ENCODE measurements around the gene DHRS4.
"Not testable (repeated sequence)": the region's sequence is repeated elsewhere in the genome, so short reads cannot be mapped to it uniquely, and the experiment has no call there.

DHRS4 gene

GRCh38 chr14:23981951-23982813 lies 28.6 kb downstream of the DHRS4 start:
- not testable (repeated sequence) for DNase-seq (ENCODE audit: low read depth, low spot score)

- no peak for DNase-seq (ENCODE audit: low read depth, low spot score)
Observed at GRCh38 chr14:23984891-23985602, 31.5 kb downstream of the DHRS4 start.

- not testable (repeated sequence) for DNase-seq (ENCODE audit: low read depth, low spot score)
Observed at GRCh38 chr14:23988223-23988606, 34.6 kb downstream of the DHRS4 start.

GRCh38 chr14:23988607-23989363 lies 35.2 kb downstream of the DHRS4 start, which contains the start of gene DHRS4L2:
DHRS4L2 (plus strand) TSS chr14:23988929; CDS start chr14:23988948, 19 bp downstream.
- peak; percentile 52 for DNase-seq (ENCODE audit: low read depth, low spot score)

- DNase-seq (ENCODE audit: low read depth, low spot score) = not testable (repeated sequence)
Observed at GRCh38 chr14:23989734-23990445, 36.3 kb downstream of the DHRS4 start.

GRCh38 chr14:23990961-23991360 lies 37.4 kb downstream of the DHRS4 start:
- DNase-seq (ENCODE audit: low read depth, low spot score) = not testable (repeated sequence)

GRCh38 chr14:23993042-23993441 lies 39.5 kb downstream of the DHRS4 start:
- DNase-seq (ENCODE audit: low read depth, low spot score) = not testable (repeated sequence)

- not testable (repeated sequence) for DNase-seq (ENCODE audit: low read depth, low spot score)
Observed at GRCh38 chr14:23996009-23996408, 42.4 kb downstream of the DHRS4 start.

- not testable (repeated sequence) for DNase-seq (ENCODE audit: low read depth, low spot score)
Observed at GRCh38 chr14:23996825-23997224, 43.3 kb downstream of the DHRS4 start.

- DNase-seq (ENCODE audit: low read depth, low spot score) = not testable (repeated sequence)
Observed at GRCh38 chr14:23999640-24000039, 46.1 kb downstream of the DHRS4 start.

GRCh38 chr14:24001078-24001477 lies 47.5 kb downstream of the DHRS4 start:
- DNase-seq (ENCODE audit: low read depth, low spot score) = not testable (repeated sequence)

GRCh38 chr14:24001679-24002078 lies 48.1 kb downstream of the DHRS4 start:
- DNase-seq (ENCODE audit: low read depth, low spot score) = not testable (repeated sequence)

- DNase-seq (ENCODE audit: low read depth, low spot score) = not testable (repeated sequence)
Observed at GRCh38 chr14:24006471-24006816, 52.9 kb downstream of the DHRS4 start.

- DNase-seq (ENCODE audit: low read depth, low spot score) = peak; percentile 44
Observed at GRCh38 chr14:24006817-24007652, 53.5 kb downstream of the DHRS4 start.

GRCh38 chr14:24011051-24011450 lies 57.5 kb downstream of the DHRS4 start:
- DNase-seq (ENCODE audit: low read depth, low spot score) = no peak

- DNase-seq (ENCODE audit: low read depth, low spot score) = not testable (repeated sequence)
Observed at GRCh38 chr14:24012726-24013273, 59.2 kb downstream of the DHRS4 start.

- DNase-seq (ENCODE audit: low read depth, low spot score) = peak; percentile 30
Observed at GRCh38 chr14:24013654-24014514, 60.3 kb downstream of the DHRS4 start.

- DNase-seq (ENCODE audit: low read depth, low spot score) = not testable (repeated sequence)
Observed at GRCh38 chr14:24015745-24016144, 62.2 kb downstream of the DHRS4 start.

Measured in activated CD4-positive, CD25-positive, alpha-beta regulatory T cell treated with anti-CD3 and anti-CD28 coated beads, Interleukin-2, amount 50 U/mL, for 16 hours (primary cell).